Ramos (cell line): ENCODE data around the gene NBDY.
"Not testable (repeated sequence)": the region's sequence is repeated elsewhere in the genome, so short reads cannot be mapped to it uniquely, and the experiment has no call there.

Experiments
- in situ Hi-C: fragments of 300-500 bp; cut with MboI; formaldehyde crosslinking; loops from one replicate; pipeline ENCODE4 v1.14.3; 2022; ENCODE audit warnings: low sequenced_read_pairs; ENCODE audit not compliant: unreplicated experiment

NBDY gene

DNA sequence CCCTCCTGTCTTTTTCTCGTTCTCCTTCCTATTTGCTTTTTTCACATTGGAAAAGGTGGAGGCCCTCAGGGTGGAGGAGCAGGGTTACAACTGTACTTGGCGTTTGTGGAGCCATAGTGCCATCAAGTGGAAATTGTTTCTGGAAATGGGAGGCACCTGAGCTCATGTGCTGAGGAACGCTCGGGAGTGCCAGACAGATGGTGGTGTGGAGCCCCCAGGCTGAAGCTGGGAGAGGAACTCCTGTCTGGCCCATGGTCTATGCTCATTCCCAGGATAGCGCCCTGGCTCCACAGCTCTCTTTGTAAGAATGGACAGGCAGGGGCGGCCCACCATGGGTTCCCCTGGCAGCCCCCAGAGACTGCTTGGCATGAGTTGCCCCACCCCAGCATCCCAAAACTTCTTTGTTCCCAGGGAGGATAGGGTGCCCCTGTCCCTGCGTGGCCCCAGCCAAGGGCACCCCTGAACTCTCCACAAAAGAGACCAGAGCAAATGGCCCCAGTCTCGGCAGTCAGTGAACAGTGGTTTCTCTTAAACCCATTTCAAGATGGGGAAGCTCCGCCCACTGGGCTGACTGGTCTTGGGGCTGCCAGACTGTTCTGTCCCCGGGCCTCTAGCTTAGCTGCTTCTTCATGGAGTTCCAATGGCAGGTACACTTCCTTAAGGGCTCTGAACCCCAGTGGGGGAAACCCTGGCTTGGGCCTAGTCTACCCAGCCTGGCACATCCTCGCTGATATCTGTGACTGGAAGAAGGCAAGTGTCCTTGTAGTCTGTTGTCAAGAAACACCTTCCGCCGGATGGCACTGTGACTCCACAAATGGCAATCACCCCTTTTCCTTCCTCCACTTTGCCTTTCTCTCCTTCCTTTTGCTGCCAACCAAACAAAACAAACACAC is 70.1 kb downstream of the NBDY start:
- in situ Hi-C loops = no loop called here

GRCh38 chrX:56800307-56800706 is 71.3 kb downstream of the NBDY start:
- in situ Hi-C loops = no loop called here

DNA sequence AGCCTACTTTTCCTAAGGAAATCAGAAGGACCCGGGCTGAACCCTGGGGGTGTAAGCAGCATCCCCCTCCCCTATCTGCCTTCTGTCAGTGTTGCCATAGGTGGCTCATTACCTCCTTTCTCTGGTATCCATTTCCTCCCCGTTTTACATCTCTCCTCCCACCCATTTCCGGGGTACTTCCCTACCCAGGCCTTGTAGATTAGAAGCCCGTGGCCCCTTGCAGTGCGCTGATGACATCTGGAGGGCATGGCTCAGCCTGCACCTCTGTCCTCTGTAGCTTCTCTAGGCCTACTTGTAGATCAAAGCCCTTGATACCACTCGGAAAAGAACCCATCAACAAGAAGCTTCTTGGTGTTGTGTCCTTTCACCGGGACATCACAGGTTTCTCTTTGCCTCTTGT is 71.8 kb downstream of the NBDY start:
- in situ Hi-C loops = no loop called here

DNA sequence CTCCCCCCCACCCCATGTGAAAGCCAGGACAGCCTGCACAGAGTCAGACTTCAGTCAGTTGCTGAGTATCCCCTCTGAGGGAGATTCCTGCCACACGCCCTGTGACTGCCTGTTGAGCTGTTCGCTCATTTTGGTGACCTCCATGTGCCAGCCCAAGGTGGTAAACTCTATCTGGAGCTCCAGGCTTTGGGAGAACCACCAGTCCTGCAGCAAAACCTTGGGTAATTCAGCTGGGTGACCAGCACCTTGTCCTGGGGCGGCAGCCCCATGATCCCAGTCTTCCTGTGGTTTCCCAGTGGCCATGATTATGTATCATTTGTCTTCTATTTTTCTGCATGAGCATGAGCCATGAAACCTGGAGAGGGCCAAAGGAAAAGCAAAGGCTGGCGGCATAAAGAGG is 73.4 kb downstream of the NBDY start:
- in situ Hi-C loops = no loop called here

GRCh38 chrX:56802921-56803849 is 74.1 kb downstream of the NBDY start:
- in situ Hi-C loops = no loop called here

- in situ Hi-C loops = no loop called here
Observed at GRCh38 chrX:56803850-56804681, 75.0 kb downstream of the NBDY start.

DNA sequence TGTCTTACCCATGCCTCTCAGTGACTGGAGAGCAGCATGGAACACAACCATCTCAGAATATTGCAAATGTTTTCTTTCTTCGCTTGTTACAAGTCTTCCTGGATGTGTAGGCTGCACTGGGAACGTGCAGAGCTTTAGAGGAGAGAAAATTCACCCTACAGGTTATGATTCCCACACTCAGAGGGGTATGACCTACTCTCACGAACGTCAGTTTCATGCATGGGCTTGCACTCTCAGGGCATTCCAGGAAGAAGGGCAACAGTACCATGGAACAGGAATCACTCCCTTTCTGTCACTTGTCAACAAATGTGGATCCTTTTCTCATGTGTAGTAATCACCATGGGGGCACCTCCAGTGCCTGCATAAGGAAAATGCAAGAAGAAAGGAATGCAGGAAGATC is 75.8 kb downstream of the NBDY start:
- in situ Hi-C loops = no loop called here

- in situ Hi-C loops = no loop called here
Observed at GRCh38 chrX:56805399-56805798, 76.4 kb downstream of the NBDY start.

DNA sequence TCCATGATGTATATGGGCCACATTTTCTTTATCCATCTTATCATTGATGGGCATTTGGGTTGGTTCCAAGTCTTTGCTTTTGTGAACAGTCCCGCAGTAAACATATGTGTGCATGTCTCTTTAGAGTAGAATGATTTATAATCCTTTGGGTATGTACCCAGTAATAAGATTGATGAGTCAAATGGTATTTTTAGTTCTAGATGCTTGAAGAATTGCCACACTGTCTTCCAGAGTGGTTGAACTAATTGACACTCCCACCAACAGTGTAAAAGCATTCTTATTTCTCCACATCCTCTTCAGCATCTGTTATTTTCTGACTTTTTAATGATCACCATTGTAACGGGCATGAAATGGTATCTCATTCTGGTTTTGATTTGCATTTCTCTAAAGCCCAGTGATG is 77.1 kb downstream of the NBDY start:
- in situ Hi-C loops = not testable (repeated sequence)

DNA sequence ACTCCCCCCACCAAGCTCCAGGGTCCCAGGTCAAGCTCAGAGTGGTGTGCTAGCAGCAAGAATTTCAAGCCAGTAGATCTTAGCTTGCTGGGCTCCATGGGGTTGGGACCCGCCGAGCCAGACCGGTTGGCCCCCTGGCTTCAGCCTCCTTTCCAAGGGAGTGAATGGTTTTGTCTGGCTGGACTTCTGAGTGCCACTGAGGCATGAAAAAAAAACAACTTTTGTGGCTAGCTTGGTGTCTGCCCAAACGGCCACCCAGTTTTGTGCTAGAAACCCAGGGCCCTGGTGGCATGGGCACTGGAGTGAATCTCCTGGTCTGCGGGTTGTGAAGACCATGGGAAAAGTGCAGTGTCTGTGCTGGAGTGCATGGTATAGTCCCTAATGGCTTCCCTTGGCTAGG is 82.6 kb downstream of the NBDY start:
- in situ Hi-C loops = no loop called here

- in situ Hi-C loops = no loop called here
Observed at GRCh38 chrX:56812515-56813105, 83.6 kb downstream of the NBDY start.

DNA sequence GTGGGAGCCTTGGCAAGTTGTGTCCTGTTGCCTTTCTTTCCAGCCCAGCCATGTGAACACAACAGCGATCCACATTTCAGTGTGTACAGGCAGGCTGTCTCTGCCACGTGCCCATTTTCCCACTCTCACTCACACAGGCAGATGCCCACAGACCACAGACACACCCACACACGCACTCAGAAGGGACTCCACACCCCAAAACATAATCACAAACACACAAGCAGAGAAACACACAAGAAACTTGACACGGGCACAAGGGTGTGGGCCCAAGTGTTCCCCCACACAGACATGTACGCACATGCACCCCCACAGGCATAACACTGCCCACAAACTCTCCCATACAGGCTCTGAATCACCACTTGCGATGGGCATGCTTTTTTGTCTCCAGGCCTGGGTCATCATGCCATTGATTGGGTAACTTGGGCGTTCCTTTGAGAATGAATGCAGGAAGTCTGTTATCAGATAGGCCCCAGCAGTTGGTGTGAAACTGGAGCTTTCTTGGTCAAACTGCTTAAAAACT is 84.3 kb downstream of the NBDY start:
- in situ Hi-C loops = no loop called here

GRCh38 chrX:56817179-56817578 is 88.1 kb downstream of the NBDY start:
- in situ Hi-C loops = no loop called here

GRCh38 chrX:56826020-56826419 is 97.0 kb downstream of the NBDY start:
- in situ Hi-C loops = no loop called here

DNA sequence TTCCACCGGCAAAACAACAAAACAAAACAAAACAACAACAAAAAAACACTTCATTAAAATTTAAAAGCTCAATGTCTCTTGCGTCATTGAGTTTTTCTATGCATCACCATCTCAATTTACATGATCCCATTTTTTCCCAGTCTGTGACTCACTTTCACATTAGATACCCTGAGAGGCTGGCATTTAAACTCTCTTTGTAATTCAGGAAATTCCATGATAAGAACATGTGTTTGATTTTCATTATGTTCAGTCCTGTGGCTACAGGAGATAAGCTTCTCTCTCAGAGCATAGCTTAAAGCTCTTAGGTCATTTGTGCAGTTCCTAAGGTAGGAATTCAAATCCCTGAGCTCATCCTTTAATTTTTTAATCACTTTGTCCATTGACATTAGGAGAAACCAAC is 104.6 kb downstream of the NBDY start:
- in situ Hi-C loops = no loop called here

DNA sequence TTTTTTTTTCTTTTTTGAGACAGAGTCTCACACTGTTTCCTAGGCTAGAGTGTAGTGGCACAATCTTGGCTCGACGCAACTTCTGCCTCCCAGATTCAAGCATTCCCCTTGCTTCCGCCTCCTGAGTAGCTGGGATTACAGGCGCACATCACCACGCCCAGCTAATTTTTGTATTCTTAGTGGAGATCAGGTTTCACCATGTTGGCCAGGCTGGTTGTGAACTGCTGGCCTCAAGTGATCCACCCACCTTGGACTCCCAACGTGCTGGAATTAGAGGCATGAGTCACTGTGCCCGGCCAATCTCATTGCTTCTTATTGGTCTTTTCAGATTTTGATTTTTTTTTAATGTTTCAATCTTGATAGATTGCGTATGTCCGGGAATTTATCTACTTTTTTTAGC is 124.4 kb downstream of the NBDY start:
- in situ Hi-C loops = no loop called here

GRCh38 chrX:56857042-56857441 is 128.0 kb downstream of the NBDY start:
- in situ Hi-C loops = no loop called here

GRCh38 chrX:56860888-56861287 is 131.8 kb downstream of the NBDY start:
- in situ Hi-C loops = no loop called here
